Natural killer cell treated with Interleukin-12 subunit alpha and Interleukin-12 subunit beta and Interleukin-15 and Interleukin-18, amount 100 ng/mL, for 72 hours (primary cell): ENCODE measurements around the gene CLIC4. TPM values are rescaled to one million over a fixed set of nuclear protein-coding genes. Genes with fewer than 3 reads are reported as not detected.
"Not testable (repeated sequence)": the region's sequence is repeated elsewhere in the genome, so short reads cannot be mapped to it uniquely, and the experiment has no call there.

ENCODE experiments used
- ATAC-seq, 2 donors: fragments of 150-1000 bp; cut with Tn5 transposase in 1 of 2; sonication (Bioruptor Pico), chemical (Tn5 transposase) in 1 of 2; 2 replicates each; pipeline ENCODE4 v1.10.0; 2021
- DNase-seq: peaks from one replicate; pipeline ENCODE4 v3.0.0; 2022; ENCODE audit warnings: low spot score
- H3K27ac Mint-ChIP-seq, 2 donors: 1 replicate in 1 of 2; 2 replicates in 1 of 2; pipeline ENCODE4 v1.8.0; 2022; ENCODE audit warnings: mixed read lengths in 2 of 2, mild to moderate bottlenecking in 1 of 2, moderate library complexity in 1 of 2
- H3K27me3 Mint-ChIP-seq, 2 donors: 1 replicate in 1 of 2; 2 replicates in 1 of 2; pipeline ENCODE4 v1.8.0; 2022; ENCODE audit warnings: mixed read lengths in 2 of 2
- H3K36me3 Mint-ChIP-seq: one replicate; pipeline ENCODE4 v1.8.0; 2022; ENCODE audit warnings: mixed read lengths
- H3K4me1 Mint-ChIP-seq, 2 donors: 1 replicate in 1 of 2; 2 replicates in 1 of 2; pipeline ENCODE4 v1.8.0; 2022; ENCODE audit warnings: low read depth in 2 of 2, mixed read lengths in 2 of 2, mild to moderate bottlenecking in 1 of 2
- H3K4me3 Mint-ChIP-seq: one replicate; pipeline ENCODE4 v1.8.0; 2022; ENCODE audit warnings: mixed read lengths
- H3K9me3 Mint-ChIP-seq: 2 replicates; pipeline ENCODE4 v1.8.0; 2022; ENCODE audit warnings: mixed read lengths
- total RNA-seq, 2 donors: library from RNA; stranded (reverse); gene quantifications; one replicate each; pipeline ENCODE4 v1.2.3, GENCODE V29; 2022

CLIC4 gene
- total RNA-seq, 2 donors from 2014 or later = 11.0 to 14.0 TPM

- H3K36me3 Mint-ChIP-seq = no peaks in the 10 kb centered on the region
- H3K9me3 Mint-ChIP-seq = no peaks in the 10 kb centered on the region
- H3K4me1 Mint-ChIP-seq = peaks cover 6 to 15% of the 10 kb centered on the region in 2 donors
- ATAC-seq (no peak), DNase-seq (no peak)
- H3K27ac Mint-ChIP-seq = no peak overlapping the region
- peaks cover 3 to 4% of the 10 kb centered on the region in 2 donors for H3K27me3 Mint-ChIP-seq
- H3K4me3 Mint-ChIP-seq = no peak overlapping the region
These were observed 3.2 kb downstream of the CLIC4 start for GRCh38 chr1:24748191-24749121.

GRCh38 chr1:24749252-24749651, 4.0 kb downstream of the CLIC4 start:
- Mint-ChIP-seq H3K27me3 (peaks cover 0 to 4% of the 10 kb centered on the region in 2 donors), H3K9me3 (no peaks in the 10 kb centered on the region), H3K4me3 (no peak overlapping the region), H3K36me3 (no peaks in the 10 kb centered on the region), H3K27ac (no peak overlapping the region), H3K4me1 (peaks cover 0 to 9% of the 10 kb centered on the region in 2 donors)
- DNase-seq = no peak
- no peak for ATAC-seq

DNA sequence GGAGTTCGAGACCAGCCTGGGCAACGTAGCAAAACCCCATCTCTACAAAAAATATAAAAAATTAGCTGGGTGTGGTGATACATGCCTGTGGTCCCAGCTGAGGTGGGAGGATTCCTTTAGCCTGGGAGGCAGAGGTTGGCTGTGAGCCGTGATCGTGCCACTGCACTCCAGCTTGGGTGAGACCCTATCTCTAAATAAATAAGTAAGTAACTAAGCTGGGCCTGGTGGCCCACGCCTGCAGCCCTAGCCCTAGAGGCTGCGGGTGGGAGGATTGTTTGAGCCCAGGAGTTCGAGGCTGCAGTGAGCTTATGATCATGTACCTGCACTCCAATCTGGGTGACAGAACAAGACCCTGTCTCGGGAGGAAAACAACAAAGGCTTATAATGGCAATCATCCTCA, 4.6 kb downstream of the CLIC4 start:
- peaks cover 0 to 6% of the 10 kb centered on the region in 2 donors for H3K4me1 Mint-ChIP-seq
- no peak for DNase-seq

GRCh38 chr1:24751833-24752232, 6.6 kb downstream of the CLIC4 start:
- Mint-ChIP-seq H3K27ac (no peak overlapping the region), H3K27me3 (peaks cover 0 to 8% of the 10 kb centered on the region in 2 donors), H3K9me3 (no peaks in the 10 kb centered on the region), H3K36me3 (no peaks in the 10 kb centered on the region), H3K4me1 (peaks cover 0 to 3% of the 10 kb centered on the region in 2 donors), H3K4me3 (no peak overlapping the region)
- DNase-seq (no peak), ATAC-seq (no peak)

More for the DNA sequence above, 4.6 kb downstream of the CLIC4 start:
- Mint-ChIP-seq H3K27ac (no peak overlapping the region), H3K27me3 (peaks cover 0 to 8% of the 10 kb centered on the region in 2 donors), H3K36me3 (no peaks in the 10 kb centered on the region), H3K9me3 (no peaks in the 10 kb centered on the region), H3K4me3 (no peak overlapping the region)
- no peak for ATAC-seq

DNA sequence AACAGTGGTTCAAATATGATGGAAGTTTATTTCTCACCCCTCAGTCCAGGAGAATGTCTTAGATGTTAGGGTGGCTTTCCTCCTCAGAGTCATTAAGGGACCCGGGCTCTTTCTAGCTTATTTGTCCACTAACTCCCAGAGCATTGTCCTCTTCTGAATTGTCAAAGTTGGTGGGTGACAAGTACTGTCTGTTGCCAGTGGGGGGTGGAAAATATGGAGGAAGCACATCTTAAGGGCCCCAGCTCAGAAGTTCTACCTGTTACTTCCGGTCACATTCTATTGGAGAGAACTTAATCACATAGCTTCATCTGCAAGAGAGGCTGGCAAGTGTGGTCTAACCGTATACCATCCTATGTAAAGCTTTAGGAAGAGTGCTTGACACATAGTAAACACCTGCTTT, 7.1 kb downstream of the CLIC4 start:
- Mint-ChIP-seq H3K27ac (no peak overlapping the region), H3K36me3 (no peaks in the 10 kb centered on the region), H3K4me3 (no peak overlapping the region), H3K4me1 (peaks cover 0 to 3% of the 10 kb centered on the region in 2 donors), H3K27me3 (peaks cover 0 to 8% of the 10 kb centered on the region in 2 donors), H3K9me3 (no peaks in the 10 kb centered on the region)
- DNase-seq = no peak
- no peak for ATAC-seq

- Mint-ChIP-seq H3K27ac (no peak overlapping the region), H3K4me1 (no peaks in the 10 kb centered on the region), H3K4me3 (no peak overlapping the region), H3K9me3 (no peaks in the 10 kb centered on the region), H3K27me3 (peaks cover 0 to 8% of the 10 kb centered on the region in 2 donors), H3K36me3 (no peaks in the 10 kb centered on the region)
- ATAC-seq (no peak), DNase-seq (no peak)
These were observed 9.0 kb downstream of the CLIC4 start for GRCh38 chr1:24754229-24754628.

- not testable (repeated sequence) for H3K4me1 Mint-ChIP-seq, ATAC-seq, H3K36me3 Mint-ChIP-seq, H3K9me3 Mint-ChIP-seq, DNase-seq, H3K4me3 Mint-ChIP-seq, H3K27me3 Mint-ChIP-seq, H3K27ac Mint-ChIP-seq
These were observed 10.1 kb downstream of the CLIC4 start for GRCh38 chr1:24755323-24755722.

- Mint-ChIP-seq H3K27ac (no peak overlapping the region), H3K27me3 (peaks cover 0 to 8% of the 10 kb centered on the region in 2 donors), H3K4me3 (no peak overlapping the region), H3K4me1 (no peaks in the 10 kb centered on the region), H3K9me3 (no peaks in the 10 kb centered on the region), H3K36me3 (no peaks in the 10 kb centered on the region)
- no peak for DNase-seq
- ATAC-seq = no peak
These were observed 11.1 kb downstream of the CLIC4 start for GRCh38 chr1:24756395-24756794.

- no peaks in the 10 kb centered on the region for H3K36me3 Mint-ChIP-seq
- no peak for ATAC-seq
- H3K27ac Mint-ChIP-seq = no peak overlapping the region
- H3K4me3 Mint-ChIP-seq = no peak overlapping the region
- H3K4me1 Mint-ChIP-seq = no peaks in the 10 kb centered on the region
- H3K9me3 Mint-ChIP-seq = no peaks in the 10 kb centered on the region
- DNase-seq = no peak
- peaks cover 0 to 2% of the 10 kb centered on the region in 2 donors for H3K27me3 Mint-ChIP-seq
These were observed 14.2 kb downstream of the CLIC4 start for GRCh38 chr1:24759492-24759891.

- Mint-ChIP-seq H3K27me3 (no peaks in the 10 kb centered on the region), H3K27ac (no peak overlapping the region), H3K4me3 (no peak overlapping the region), H3K4me1 (no peaks in the 10 kb centered on the region), H3K36me3 (no peaks in the 10 kb centered on the region), H3K9me3 (no peaks in the 10 kb centered on the region)
- DNase-seq (no peak), ATAC-seq (no peak)
These were observed 16.3 kb downstream of the CLIC4 start for GRCh38 chr1:24761582-24761981.

DNA sequence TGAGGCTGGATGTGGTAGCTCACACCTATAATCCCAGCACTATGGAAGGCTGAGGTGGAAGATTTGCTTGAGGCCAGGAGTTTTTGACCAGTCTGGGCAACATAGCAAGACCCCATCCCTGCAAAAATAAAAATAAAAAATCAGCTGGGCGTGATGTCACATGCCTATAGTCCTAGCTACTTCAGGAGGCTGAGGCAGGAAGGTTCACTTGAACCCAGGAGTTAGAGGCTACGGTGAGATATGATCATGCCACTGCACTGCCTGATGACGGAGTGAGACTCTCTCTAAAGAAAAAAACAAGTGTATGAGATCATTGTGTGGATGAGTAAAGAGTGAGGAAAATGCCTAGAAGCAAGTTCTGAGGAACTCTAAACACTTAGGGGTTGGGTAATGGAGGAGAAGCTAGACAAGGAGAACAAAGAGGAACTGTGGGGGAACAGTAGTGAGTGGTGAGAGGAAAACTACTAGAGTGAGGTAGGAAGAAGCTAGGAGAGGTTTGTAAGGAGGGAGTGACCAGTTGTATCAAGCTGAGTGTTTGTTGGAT, 17.0 kb downstream of the CLIC4 start:
- Mint-ChIP-seq H3K27me3 (no peaks in the 10 kb centered on the region), H3K4me3 (no peak overlapping the region), H3K4me1 (no peaks in the 10 kb centered on the region), H3K9me3 (no peaks in the 10 kb centered on the region), H3K36me3 (no peaks in the 10 kb centered on the region), H3K27ac (no peak overlapping the region)
- no peak for ATAC-seq
- no peak for DNase-seq

GRCh38 chr1:24763671-24764070, 18.4 kb downstream of the CLIC4 start:
- no peak overlapping the region for H3K4me3 Mint-ChIP-seq
- H3K9me3 Mint-ChIP-seq = no peaks in the 10 kb centered on the region
- DNase-seq (no peak), ATAC-seq (no peak)
- no peak overlapping the region for H3K27ac Mint-ChIP-seq
- H3K4me1 Mint-ChIP-seq = no peaks in the 10 kb centered on the region
- no peaks in the 10 kb centered on the region for H3K36me3 Mint-ChIP-seq
- no peaks in the 10 kb centered on the region for H3K27me3 Mint-ChIP-seq

DNA sequence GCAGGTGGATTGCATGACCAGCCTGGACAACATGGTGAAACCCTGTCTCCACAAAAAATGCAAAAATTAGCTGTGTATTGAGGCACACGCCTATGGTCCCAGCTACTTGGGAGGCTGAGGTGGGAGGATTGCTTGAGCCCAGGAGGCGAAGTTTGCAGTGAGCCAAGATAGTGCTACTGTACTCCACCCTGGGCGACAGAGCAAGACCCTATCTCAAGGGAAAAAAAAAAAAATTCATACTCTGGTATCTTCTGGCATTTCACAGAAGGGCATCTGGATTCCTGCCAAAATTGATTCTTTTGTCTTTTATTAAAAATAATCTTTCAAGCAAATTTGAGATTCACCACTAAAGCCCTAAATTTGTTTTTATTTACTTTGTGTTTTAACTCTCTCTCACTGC, 19.2 kb downstream of the CLIC4 start:
- H3K27ac Mint-ChIP-seq = no peak overlapping the region
- no peaks in the 10 kb centered on the region for H3K9me3 Mint-ChIP-seq

DNA sequence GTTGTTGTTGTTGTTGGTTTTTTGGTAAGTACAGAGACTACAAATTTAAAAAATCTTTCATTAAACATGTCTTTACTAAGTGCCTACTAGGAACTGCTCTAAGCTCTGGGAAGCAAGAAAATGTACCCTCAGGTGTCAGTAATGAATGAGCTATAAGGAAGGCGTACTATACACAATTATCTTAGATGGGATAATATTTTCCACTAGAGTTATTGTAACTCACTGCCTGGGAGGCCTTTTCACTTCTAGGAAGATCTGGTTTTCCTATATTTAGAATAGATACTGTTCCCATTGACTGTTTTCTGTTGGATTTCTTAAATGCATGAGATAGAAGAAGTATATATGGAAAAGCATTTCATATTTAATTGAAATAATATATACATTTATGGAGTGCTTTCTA, 19.6 kb downstream of the CLIC4 start:
- H3K27me3 Mint-ChIP-seq = no peaks in the 10 kb centered on the region
- H3K4me3 Mint-ChIP-seq = no peak overlapping the region
- no peaks in the 10 kb centered on the region for H3K36me3 Mint-ChIP-seq
- ATAC-seq (no peak), DNase-seq (no peak)
- H3K4me1 Mint-ChIP-seq = no peaks in the 10 kb centered on the region
- H3K27ac Mint-ChIP-seq = no peak overlapping the region
- no peaks in the 10 kb centered on the region for H3K9me3 Mint-ChIP-seq

More for the DNA sequence above, 19.2 kb downstream of the CLIC4 start:
- no peak overlapping the region for H3K4me3 Mint-ChIP-seq
- H3K4me1 Mint-ChIP-seq = no peaks in the 10 kb centered on the region
- no peaks in the 10 kb centered on the region for H3K36me3 Mint-ChIP-seq
- H3K27me3 Mint-ChIP-seq = no peaks in the 10 kb centered on the region
- DNase-seq (no peak), ATAC-seq (no peak)
